GM18858 (cell line): ENCODE measurements around the gene TMEM106B.

Experiments
- ATAC-seq: cut with Tn5 transposase; IDR thresholded peaks from one replicate; pipeline ENCODE4 v1.9.1; 2021; ENCODE audit not compliant: unreplicated experiment

The TMEM106B gene

GRCh38 chr7:12226756-12227155, 15.7 kb downstream of the TMEM106B start:
- ATAC-seq = no peak

GRCh38 chr7:12228024-12228423, 16.9 kb downstream of the TMEM106B start:
- no peak for ATAC-seq

GRCh38 chr7:12229046-12229445, 18.0 kb downstream of the TMEM106B start:
- ATAC-seq = no peak

- ATAC-seq = no peak
Observed at GRCh38 chr7:12231097-12231496, 20.0 kb downstream of the TMEM106B start.

GRCh38 chr7:12233175-12233574, 22.1 kb downstream of the TMEM106B start:
- peak; percentile 59 for ATAC-seq

- ATAC-seq = no peak
Observed at GRCh38 chr7:12234334-12234865, 23.3 kb downstream of the TMEM106B start.

GRCh38 chr7:12235970-12236369, 24.9 kb downstream of the TMEM106B start:
- no peak for ATAC-seq

GRCh38 chr7:12237007-12237406, 25.9 kb downstream of the TMEM106B start:
- no peak for ATAC-seq

GRCh38 chr7:12239806-12240205, 28.7 kb downstream of the TMEM106B start:
- ATAC-seq = no peak

- no peak for ATAC-seq
Observed at GRCh38 chr7:12244129-12244528, 33.0 kb downstream of the TMEM106B start.

- ATAC-seq = no peak
Observed at GRCh38 chr7:12244694-12245093, 33.6 kb downstream of the TMEM106B start.

- ATAC-seq = no peak
Observed at GRCh38 chr7:12249706-12250105, 38.6 kb downstream of the TMEM106B start.

- ATAC-seq = no peak
Observed at GRCh38 chr7:12250232-12250631, 39.1 kb downstream of the TMEM106B start.

GRCh38 chr7:12256090-12256489, 45.0 kb downstream of the TMEM106B start:
- ATAC-seq = no peak

- peak; percentile 100 for ATAC-seq
Observed at GRCh38 chr7:12257582-12257981, 46.5 kb downstream of the TMEM106B start.

GRCh38 chr7:12258074-12258473, 47.0 kb downstream of the TMEM106B start:
- ATAC-seq = no peak

GRCh38 chr7:12267542-12267941, 56.4 kb downstream of the TMEM106B start:
- no peak for ATAC-seq

- no peak for ATAC-seq
Observed at GRCh38 chr7:12269100-12269895, 58.2 kb downstream of the TMEM106B start.

GRCh38 chr7:12281038-12281437, 69.9 kb downstream of the TMEM106B start:
- ATAC-seq = no peak

- ATAC-seq = no peak
Observed at GRCh38 chr7:12287901-12288300, 76.8 kb downstream of the TMEM106B start.

GRCh38 chr7:12289996-12290395, 78.9 kb downstream of the TMEM106B start:
- no peak for ATAC-seq

GRCh38 chr7:12290761-12291160, 79.7 kb downstream of the TMEM106B start:
- ATAC-seq = no peak

GRCh38 chr7:12291870-12292269, 80.8 kb downstream of the TMEM106B start:
- ATAC-seq = no peak
